HG02623 (cell line): ENCODE data around the gene MAGEF1.

ENCODE experiments used
- ATAC-seq: cut with Tn5 transposase; IDR thresholded peaks from one replicate; pipeline ENCODE4 v1.9.1; 2021; ENCODE audit warnings: moderate library complexity; ENCODE audit not compliant: unreplicated experiment

The MAGEF1 gene

GRCh38 chr3:184672977-184673870 is 38.6 kb downstream of the MAGEF1 start:
- ATAC-seq, result no peak

GRCh38 chr3:184672335-184672734 is 39.5 kb downstream of the MAGEF1 start:
- no peak for ATAC-seq

- ATAC-seq, result no peak
Measured at GRCh38 chr3:184670091-184670602, 41.7 kb downstream of the MAGEF1 start.

- ATAC-seq, result no peak
Measured at GRCh38 chr3:184669578-184669977, 42.3 kb downstream of the MAGEF1 start.

GRCh38 chr3:184666442-184666841 is 45.4 kb downstream of the MAGEF1 start:
- no peak for ATAC-seq

- no peak for ATAC-seq
Measured at GRCh38 chr3:184665101-184665500, 46.8 kb downstream of the MAGEF1 start.

- no peak for ATAC-seq
Measured at GRCh38 chr3:184663756-184664155, 48.1 kb downstream of the MAGEF1 start.

GRCh38 chr3:184663356-184663755 is 48.5 kb downstream of the MAGEF1 start:
- ATAC-seq, result no peak

GRCh38 chr3:184662187-184662586 is 49.7 kb downstream of the MAGEF1 start:
- no peak for ATAC-seq

GRCh38 chr3:184660931-184661330 is 50.9 kb downstream of the MAGEF1 start:
- no peak for ATAC-seq
